ENCODE data around the gene SELENOK.

DNA sequence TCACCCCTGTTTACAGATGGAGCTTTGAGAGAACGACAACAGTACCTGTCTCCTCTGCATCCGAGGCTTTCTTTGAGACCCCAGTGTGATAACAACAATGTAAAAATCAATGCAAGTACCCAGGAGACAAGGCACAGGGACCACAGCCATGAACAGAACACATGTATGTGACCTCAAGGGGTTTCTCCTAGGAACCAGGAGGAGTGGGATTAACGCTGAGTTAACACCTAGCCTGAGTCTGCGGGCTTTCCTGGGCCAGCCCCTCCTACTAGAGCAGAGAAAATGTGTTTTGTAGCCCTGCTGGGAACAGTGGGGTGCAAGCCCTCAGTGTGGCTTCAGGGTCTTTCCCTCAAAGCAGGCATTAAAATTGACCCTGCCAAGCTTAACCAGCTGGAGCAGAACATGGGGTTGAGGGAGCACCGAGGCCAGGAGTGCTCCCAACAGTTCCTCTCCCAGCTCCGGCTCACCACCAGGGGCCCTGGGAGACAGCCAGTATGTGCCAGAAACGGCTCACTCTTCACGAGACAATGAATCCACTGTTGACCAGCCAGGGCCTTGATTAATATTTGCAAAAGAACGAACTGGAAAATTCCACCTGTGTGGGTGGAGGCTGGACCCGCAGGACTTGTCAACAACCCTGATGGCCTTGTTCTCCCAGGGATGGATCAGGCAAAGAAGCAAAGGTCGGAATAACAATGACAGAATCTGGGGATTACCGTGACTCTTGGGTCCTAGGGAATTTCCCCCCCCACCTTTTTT is 49.0 kb downstream of the SELENOK start:
- TF ChIP-seq, protein P1, sequence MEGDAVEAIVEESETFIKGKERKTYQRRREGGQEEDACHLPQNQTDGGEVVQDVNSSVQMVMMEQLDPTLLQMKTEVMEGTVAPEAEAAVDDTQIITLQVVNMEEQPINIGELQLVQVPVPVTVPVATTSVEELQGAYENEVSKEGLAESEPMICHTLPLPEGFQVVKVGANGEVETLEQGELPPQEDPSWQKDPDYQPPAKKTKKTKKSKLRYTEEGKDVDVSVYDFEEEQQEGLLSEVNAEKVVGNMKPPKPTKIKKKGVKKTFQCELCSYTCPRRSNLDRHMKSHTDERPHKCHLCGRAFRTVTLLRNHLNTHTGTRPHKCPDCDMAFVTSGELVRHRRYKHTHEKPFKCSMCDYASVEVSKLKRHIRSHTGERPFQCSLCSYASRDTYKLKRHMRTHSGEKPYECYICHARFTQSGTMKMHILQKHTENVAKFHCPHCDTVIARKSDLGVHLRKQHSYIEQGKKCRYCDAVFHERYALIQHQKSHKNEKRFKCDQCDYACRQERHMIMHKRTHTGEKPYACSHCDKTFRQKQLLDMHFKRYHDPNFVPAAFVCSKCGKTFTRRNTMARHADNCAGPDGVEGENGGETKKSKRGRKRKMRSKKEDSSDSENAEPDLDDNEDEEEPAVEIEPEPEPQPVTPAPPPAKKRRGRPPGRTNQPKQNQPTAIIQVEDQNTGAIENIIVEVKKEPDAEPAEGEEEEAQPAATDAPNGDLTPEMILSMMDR (IDR thresholded peaks at IDR 0.05), result peak in 4 of 5 experiments; percentile 28 to 62 (median 44)
- TF ChIP-seq EP300 (IDR thresholded peaks at IDR 0.05) (peak in 1 of 2 donors; percentile 65), POLR2A (IDR thresholded peaks at IDR 0.05) (peak in 1 of 2 donors; percentile 16)

Measured in tibial nerve (tissue), 4 donors.